Transverse colon (tissue), 4 donors: ENCODE measurements around the gene AKAP6. TPM values are rescaled to one million over a fixed set of nuclear protein-coding genes. Genes with fewer than 3 reads are reported as not detected.
A peak's percentile ranks its signal among the peaks of the same experiment; 100 is the strongest.

Experiments used
- DNase-seq: peaks from one replicate; pipeline ENCODE4 v3.0.0-alpha.2; 2019
- H3K27ac ChIP-seq, 4 donors: fragments of 200-600 bp; sonication (generic); 2 replicates each; pipeline ENCODE4 v1.5.1; 2016 to 2018; ENCODE audit warnings: inconsistent platforms in 4 of 4
- H3K27me3 ChIP-seq: fragments of 200-600 bp; sonication (generic); 2 replicates; pipeline ENCODE4 v1.5.1; 2017; ENCODE audit warnings: inconsistent platforms
- H3K36me3 ChIP-seq, 4 donors: fragments of 200-600 bp; sonication (generic); 2 replicates each; pipeline ENCODE4 v1.5.1; 2017 to 2019; ENCODE audit warnings: inconsistent platforms in 4 of 4
- H3K4me1 ChIP-seq, 4 donors: fragments of 200-600 bp; sonication (generic); 2 replicates each; pipeline ENCODE4 v1.5.1; 2017 to 2020; ENCODE audit warnings: inconsistent platforms in 4 of 4
- H3K4me3 ChIP-seq, 4 donors: fragments of 200-600 bp; sonication (generic); 1 replicate in 1 of 4; 2 replicates in 3 of 4; pipeline versions ENCODE4 v1.5.1 to v1.6.1; 2017 to 2019; ENCODE audit warnings: inconsistent platforms in 4 of 4
- H3K9me3 ChIP-seq, 2 donors: fragments of 200-600 bp; sonication (generic); 2 replicates each; pipeline ENCODE4 v1.5.1; 2017 to 2019; ENCODE audit warnings: inconsistent platforms in 2 of 2
- CTCF ChIP-seq, 5 experiments: fragments of 200-600 bp in 3 of 5; fragments of 450-650 bp in 2 of 5; sonication (generic) in 3 of 5; IDR thresholded peaks; 1 replicate in 2 of 5; 2 replicates in 3 of 5; pipeline ENCODE4 v1.5.1; 2016 to 2017; ENCODE audit warnings: antibody characterized with exemption in 5 of 5, inconsistent platforms in 3 of 5, mild to moderate bottlenecking in 2 of 5, moderate library complexity in 1 of 5
- EP300 ChIP-seq: sonication (generic); formaldehyde crosslinking; IDR thresholded peaks from one replicate; pipeline ENCODE4 v1.6.1; 2017; ENCODE audit warnings: antibody characterized with exemption, low read depth
- POLR2A ChIP-seq: fragments of 450-650 bp; IDR thresholded peaks from one replicate; pipeline ENCODE4 v1.6.1; 2016; ENCODE audit warnings: antibody characterized with exemption, mild to moderate bottlenecking, moderate library complexity
- POLR2AphosphoS5 ChIP-seq, 3 donors: sonication (generic); formaldehyde crosslinking; IDR thresholded peaks; one replicate each; pipeline ENCODE4 v1.6.1; 2016; ENCODE audit warnings: antibody characterized with exemption in 3 of 3
- WGBS, 2 donors: methylation state at CpG; one replicate each; pipeline ENCODE4 v1.1.5; 2018; ENCODE audit warnings: low coverage in 1 of 2; 5-methylcytosine and 5-hydroxymethylcytosine counted together
- in situ Hi-C, 4 donors: fragments of 200-750 bp; cut with MboI; loops; one replicate each; pipeline versions ENCODE4 v1.15.0 to v1.15.1; 2017; ENCODE audit warnings: low sequenced_read_pairs in 3 of 4, low pct_ligation_motif_present in 1 of 4, low pct_unique_long_range_greater_than_20kb in 1 of 4
- intact Hi-C: fragments of 100-400 bp; cut with DNase I; formaldehyde crosslinking; loops from one replicate; pipeline ENCODE4 v1.15.1; 2023; ENCODE audit warnings: low total_unique reads
- total RNA-seq, 4 donors: library from RNA; depleted of rRNA; stranded (reverse); fragments of >200 nt; gene quantifications; one replicate each; pipeline ENCODE4 v1.1.0, GENCODE V29; 2016

The AKAP6 gene
- total RNA-seq, 4 donors from 2014 or later = 6.3 to 16.7 (median 9.7) TPM

GRCh38 chr14:32432813-32433538 is 103.9 kb downstream of the AKAP6 start:
- H3K27ac ChIP-seq = peak overlapping the region in 3 of 4 donors; percentile 52 to 63 (median 60)

DNA sequence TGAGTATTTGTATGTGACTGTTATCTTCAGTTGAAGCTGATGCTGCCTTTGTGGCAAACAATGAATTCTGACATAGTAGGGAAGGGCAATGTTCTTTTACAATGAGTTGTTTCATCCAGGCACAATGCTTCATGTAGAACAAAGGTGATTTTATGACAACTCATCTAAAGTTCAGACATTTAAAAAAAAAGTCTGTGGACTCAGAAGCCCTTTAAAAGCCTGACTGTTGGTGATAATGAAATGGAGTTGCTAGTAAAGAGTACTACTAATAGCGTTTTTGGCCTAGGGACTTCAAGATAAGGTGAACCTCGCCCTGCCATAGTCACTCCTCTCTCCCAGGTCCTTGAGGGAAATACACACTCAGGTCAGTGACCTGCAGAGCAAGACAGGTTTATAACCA is 105.1 kb downstream of the AKAP6 start:
- Histone ChIP-seq H3K9me3 (no peaks in the 10 kb centered on the region), H3K36me3 (no peaks in the 10 kb centered on the region), H3K27ac (peak overlapping the region; percentile 8 to 63 (median 56)), H3K4me3 (no peak overlapping the region), H3K27me3 (no peaks in the 10 kb centered on the region), H3K4me1 (peaks cover 5 to 26% (median 8%) of the 10 kb centered on the region in 4 donors)
- TF ChIP-seq POLR2A = no peak
- no peak for TF ChIP-seq EP300
- TF ChIP-seq POLR2AphosphoS5 (IDR thresholded peaks at IDR 0.05) = no peak
- intact Hi-C loops = no loop called here
- WGBS, 2 donors = 30 to 45% methylated on average over 2 of the region's 2 CpGs
- peak; percentile 18 for DNase-seq
- in situ Hi-C loops = no loop called here

More at GRCh38 chr14:32432813-32433538, 103.9 kb downstream of the AKAP6 start:
- DNase-seq = no peak
- Histone ChIP-seq H3K36me3 (no peaks in the 10 kb centered on the region), H3K27me3 (no peaks in the 10 kb centered on the region), H3K4me1 (peaks cover 0 to 26% (median 8%) of the 10 kb centered on the region in 4 donors), H3K4me3 (no peak overlapping the region), H3K9me3 (no peaks in the 10 kb centered on the region)
- in situ Hi-C loops = no loop called here
- intact Hi-C loops = no loop called here
- 87% methylated on average over 4 to 8 of the region's 8 CpGs for WGBS, 2 donors
- TF ChIP-seq CTCF (IDR thresholded peaks at IDR 0.05) (no peak), EP300 (no peak)

- H3K36me3 ChIP-seq = no peaks in the 10 kb centered on the region
- H3K4me1 ChIP-seq = peaks cover 5 to 26% (median 8%) of the 10 kb centered on the region in 4 donors
- in situ Hi-C loops = no loop called here
- TF ChIP-seq POLR2A (no peak), POLR2AphosphoS5 (IDR thresholded peaks at IDR 0.05) (no peak), CTCF (IDR thresholded peaks at IDR 0.05) (no peak)
- H3K4me3 ChIP-seq = no peak overlapping the region
- intact Hi-C loops = no loop called here
- peak overlapping the region; percentile 36 to 63 (median 56) for H3K27ac ChIP-seq
- H3K27me3 ChIP-seq = no peaks in the 10 kb centered on the region
- no peaks in the 10 kb centered on the region for H3K9me3 ChIP-seq
- no peak for DNase-seq
These were observed 105.8 kb downstream of the AKAP6 start for GRCh38 chr14:32434880-32435279.

DNA sequence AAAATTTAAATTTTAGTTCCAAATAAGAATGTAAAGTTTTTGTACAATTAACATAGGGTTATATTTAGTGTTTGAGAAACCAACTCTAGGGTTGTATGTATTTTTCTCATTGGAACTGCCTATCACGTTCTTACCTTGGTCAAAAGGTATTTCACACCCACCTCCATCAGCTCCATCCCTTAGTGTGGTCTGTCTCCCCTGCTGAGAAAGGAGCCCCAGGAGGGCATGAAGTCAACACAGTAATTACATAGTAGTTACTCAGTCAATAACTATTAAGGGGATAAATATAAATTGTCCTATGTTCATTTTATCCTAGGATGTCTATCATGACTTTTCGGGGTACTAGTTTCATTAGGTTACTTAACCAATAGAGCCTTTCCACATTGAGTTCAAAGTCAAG is 106.3 kb downstream of the AKAP6 start:
- no peaks in the 10 kb centered on the region for H3K27me3 ChIP-seq
- intact Hi-C loops (no loop called here), in situ Hi-C loops (no loop called here)
- no peaks in the 10 kb centered on the region for H3K9me3 ChIP-seq
- 87 to 92% methylated on average over 2 of the region's 2 CpGs for WGBS, 2 donors
- H3K4me1 ChIP-seq = peaks cover 5 to 26% (median 8%) of the 10 kb centered on the region in 4 donors
- H3K4me3 ChIP-seq = no peak overlapping the region
- H3K36me3 ChIP-seq = no peaks in the 10 kb centered on the region
- H3K27ac ChIP-seq = no peak overlapping the region
- no peak for TF ChIP-seq POLR2A
- TF ChIP-seq EP300 = no peak
- TF ChIP-seq POLR2AphosphoS5 (IDR thresholded peaks at IDR 0.05) = no peak
- TF ChIP-seq CTCF (IDR thresholded peaks at IDR 0.05) = no peak
- DNase-seq = no peak

- H3K4me3 ChIP-seq = no peak overlapping the region
- TF ChIP-seq POLR2AphosphoS5 (IDR thresholded peaks at IDR 0.05) (no peak), CTCF (IDR thresholded peaks at IDR 0.05) (no peak), EP300 (no peak), POLR2A (no peak)
- intact Hi-C loops = no loop called here
- H3K27ac ChIP-seq = peak overlapping the region in 2 of 4 donors; percentile 27
- H3K36me3 ChIP-seq = no peaks in the 10 kb centered on the region
- H3K9me3 ChIP-seq = no peaks in the 10 kb centered on the region
- peaks cover 5 to 26% (median 8%) of the 10 kb centered on the region in 4 donors for H3K4me1 ChIP-seq
- in situ Hi-C loops = no loop called here
- DNase-seq = no peak
- H3K27me3 ChIP-seq = no peaks in the 10 kb centered on the region
- WGBS, 2 donors = 86% methylated on average over 1 of the region's 1 CpG
These were observed 107.9 kb downstream of the AKAP6 start for GRCh38 chr14:32436993-32437392.
